B cell (primary cell): ENCODE results near the gene GPT2. TPM values are rescaled to one million over a fixed set of nuclear protein-coding genes. Genes with fewer than 3 reads are reported as not detected.

Source experiments
- ATAC-seq: fragments of 200-7000 bp; cut with Tn5 transposase; one replicate; pipeline ENCODE4 v1.10.0; 2021; ENCODE audit warnings: low read depth, mild to moderate bottlenecking, moderate number of reproducible peaks, moderate library complexity
- CTCF ChIA-PET: fragments of 350-600 bp; sonication (Branson Sonifier 250); formaldehyde crosslinking; loops from one replicate; lab custom pipeline; 2021; ENCODE audit warnings: antibody characterized with exemption, inconsistent platforms; lab: Charles Lee
- POLR2A ChIA-PET: fragments of 350-600 bp; sonication (Branson Sonifier 250); formaldehyde crosslinking; loops from one replicate; lab custom pipeline; 2021; ENCODE audit warnings: antibody characterized with exemption; lab: Charles Lee
- DNase-seq: peaks from one replicate; pipeline ENCODE4 v3.0.0; 2013
- H2AFZ ChIP-seq: 2 replicates; pipeline ENCODE4 v1.6.1; 2012; ENCODE audit warnings: mild to moderate bottlenecking, low read depth, low read length; ENCODE audit not compliant: insufficient read depth, poor library complexity, severe bottlenecking
- H3K27ac ChIP-seq, 2 donors: 1 replicate in 1 of 2; 2 replicates in 1 of 2; pipeline ENCODE4 v1.5.1; 2012 to 2013; ENCODE audit warnings: low read length in 2 of 2, mild to moderate bottlenecking in 2 of 2, moderate library complexity in 1 of 2
- H3K27me3 ChIP-seq, 4 experiments: fragments of 200-600 bp in 1 of 4; sonication (generic) in 1 of 4; replicated peaks in 1 of 4; 1 replicate in 2 of 4; 2 replicates in 2 of 4; pipeline versions ENCODE4 v1.6.1 to v1.7.0; 2013 to 2016; ENCODE audit warnings: low read length in 3 of 4, mild to moderate bottlenecking in 2 of 4, mixed read lengths in 1 of 4, moderate library complexity in 1 of 4; ENCODE audit not compliant: insufficient read depth in 4 of 4, control insufficient read depth in 3 of 4; ENCODE audit errors: control extremely low read depth in 1 of 4
- H3K36me3 ChIP-seq, 2 experiments: replicated peaks in 1 of 2; 1 replicate in 1 of 2; 2 replicates in 1 of 2; pipeline versions ENCODE4 v1.6.1 to v1.7.1; 2013; ENCODE audit warnings: low read length in 1 of 2; ENCODE audit not compliant: insufficient read depth in 2 of 2, control insufficient read depth in 1 of 2; ENCODE audit errors: control extremely low read depth in 1 of 2, extremely low read depth in 1 of 2
- H3K4me1 ChIP-seq, 2 donors: fragments of 200-600 bp in 1 of 2; sonication (generic) in 1 of 2; 1 replicate in 1 of 2; 2 replicates in 1 of 2; pipeline versions ENCODE4 v1.5.1 to v1.6.1; 2013 to 2017; ENCODE audit warnings: low read length in 2 of 2; ENCODE audit not compliant: control insufficient read depth in 2 of 2, insufficient read depth in 2 of 2
- H3K4me2 ChIP-seq: replicated peaks from 2 replicates; pipeline ENCODE3; 2012; ENCODE audit warnings: mild to moderate bottlenecking, low read depth, low read length; ENCODE audit not compliant: poor library complexity, severe bottlenecking
- H3K4me3 ChIP-seq, 5 experiments: fragments of 200-600 bp in 1 of 5; sonication (generic) in 1 of 5; 1 replicate in 3 of 5; 2 replicates in 2 of 5; pipeline versions ENCODE4 v1.5.1 to v1.7.0; 2011 to 2016; ENCODE audit warnings: low read length in 4 of 5, mild to moderate bottlenecking in 4 of 5, low read depth in 2 of 5, control low read depth in 1 of 5, moderate library complexity in 1 of 5; ENCODE audit not compliant: insufficient read depth in 1 of 5; ENCODE audit errors: control extremely low read depth in 1 of 5, extremely low read depth in 1 of 5
- H3K79me2 ChIP-seq: fragments of 200-600 bp; sonication (generic); one replicate; pipeline ENCODE4 v1.6.0; 2016; ENCODE audit warnings: low read length; ENCODE audit not compliant: control insufficient read depth, insufficient read depth
- H3K9ac ChIP-seq: fragments of 200-600 bp; sonication (generic); 2 replicates; pipeline ENCODE4 v1.6.1; 2017; ENCODE audit warnings: mild to moderate bottlenecking, low read length, moderate library complexity
- H3K9me3 ChIP-seq, 3 donors: one replicate each; pipeline versions ENCODE4 v1.6.1 to v1.7.1; 2013; ENCODE audit warnings: low read length in 2 of 3; ENCODE audit not compliant: control insufficient read depth in 2 of 3, insufficient read depth in 1 of 3; ENCODE audit errors: control extremely low read depth in 1 of 3
- H4K20me1 ChIP-seq: 2 replicates; pipeline ENCODE4 v1.6.0; 2012; ENCODE audit warnings: mild to moderate bottlenecking, low read length; ENCODE audit not compliant: insufficient read depth, control insufficient read depth, poor library complexity, severe bottlenecking
- H3K27ac Mint-ChIP-seq: one replicate; pipeline ENCODE4 v1.8.0; 2021; ENCODE audit warnings: mixed read lengths
- H3K27me3 Mint-ChIP-seq: one replicate; pipeline ENCODE4 v1.8.0; 2021; ENCODE audit warnings: mixed read lengths
- H3K4me1 Mint-ChIP-seq: one replicate; pipeline ENCODE4 v1.8.0; 2021; ENCODE audit warnings: mixed read lengths
- H3K4me3 Mint-ChIP-seq: one replicate; pipeline ENCODE4 v1.8.0; 2021; ENCODE audit warnings: mixed read lengths
- H3K9me3 Mint-ChIP-seq: one replicate; pipeline ENCODE4 v1.8.0; 2022; ENCODE audit warnings: mixed read lengths; ENCODE audit not compliant: insufficient read depth
- EZH2 ChIP-seq: IDR thresholded peaks from 2 replicates; pipeline ENCODE4 v1.6.1; 2012; ENCODE audit warnings: borderline replicate concordance, low read depth, mild to moderate bottlenecking, moderate library complexity, low read length; ENCODE audit not compliant: insufficient read depth, poor library complexity, severe bottlenecking
- WGBS: methylation state at CpG from one replicate; pipeline ENCODE4 v1.1.5; 2013; ENCODE audit warnings: missing lambda C conversion rate; ENCODE audit not compliant: insufficient coverage; 5-methylcytosine and 5-hydroxymethylcytosine counted together
- intact Hi-C: fragments of 100-400 bp; cut with micrococcal nuclease; formaldehyde crosslinking; loops from one replicate; pipeline ENCODE4 v1.10.0; 2022
- polyA plus RNA-seq: library from polyadenylated mRNA; depleted of rRNA; stranded (reverse); fragments of >200 nt; gene quantifications from 2 replicates; pipeline ENCODE4 v1.2.3, GENCODE V29; 2012
- total RNA-seq, 2 donors: library from RNA; stranded (reverse); fragments of 120-200 nt in 1 of 2; gene quantifications; 1 replicate in 1 of 2; 2 replicates in 1 of 2; pipeline versions ENCODE4 v1.2.3 to v1.2.4, GENCODE V29; 2013 to 2022
- TF ChIP-seq, protein P1 (sequence below): fragments of 200-600 bp; IDR thresholded peaks from one replicate; pipeline ENCODE4 v1.8.0; 2022; ENCODE audit warnings: antibody characterized with exemption, mild to moderate bottlenecking

The GPT2 gene
- total and polyA plus RNA-seq, 2 donors (not counting 1 experiment from before 2014, with no cell fraction given): 6.8 to 9.9 TPM

DNA sequence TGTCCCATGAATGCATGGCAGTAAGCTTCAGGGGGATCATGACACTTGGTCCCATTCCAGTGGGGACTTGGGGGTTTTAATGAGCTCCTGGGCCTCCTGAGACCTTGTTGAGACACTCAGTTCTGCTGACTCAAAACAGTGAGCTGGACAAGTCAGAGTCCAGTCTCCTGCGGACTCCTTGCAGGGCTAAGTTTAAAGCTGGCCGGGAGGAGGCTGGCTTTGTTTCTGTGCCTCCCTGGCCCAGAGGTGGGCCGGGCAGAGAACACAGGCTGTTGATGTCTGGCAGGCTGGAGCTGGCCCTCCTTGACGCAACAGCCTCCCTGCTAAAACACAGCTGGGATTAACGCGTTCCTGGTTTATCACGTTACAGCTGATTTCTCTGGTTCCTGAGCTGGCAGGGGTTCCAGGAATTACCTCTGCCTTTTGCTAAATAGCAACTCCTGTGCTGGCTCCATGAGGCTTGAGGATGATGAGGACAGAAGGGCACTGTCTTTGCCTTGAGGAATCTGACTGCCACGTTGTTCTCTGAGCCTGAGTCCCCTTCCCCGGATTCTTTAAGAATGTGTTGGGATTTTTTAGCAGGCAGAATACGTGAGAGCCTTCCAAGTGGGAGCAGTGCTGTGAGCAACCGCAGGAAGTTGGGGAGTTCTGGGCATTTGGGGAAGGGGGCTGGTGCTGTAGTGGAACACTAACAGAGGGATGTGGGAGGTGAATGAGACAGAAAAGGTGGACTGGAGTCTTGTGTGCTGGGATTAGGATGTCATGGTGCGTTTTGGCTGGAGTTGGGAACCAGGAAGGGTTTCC lies 2.0 kb downstream of the GPT2 start:
- CTCF ChIA-PET: interaction anchor here (1.0 to 6.1 kb wide), 5 partner anchors 11 to 48 kb away, joined by 3 to 45 read pairs (median 5); no protein-coding TSS in a partner anchor
- H3K4me2 ChIP-seq: no peak overlapping the region
- no peak overlapping the region for H3K27ac Mint-ChIP-seq

More for the DNA sequence above, 2.0 kb downstream of the GPT2 start:
- Mint-ChIP-seq H3K27me3 (no peaks in the 10 kb centered on the region), H3K9me3 (no peaks in the 10 kb centered on the region), H3K4me3 (peak overlapping the region; percentile 89), H3K4me1 (peaks cover 21% of the 10 kb centered on the region)
- no peak overlapping the region for H3K9ac ChIP-seq
- TF ChIP-seq EZH2: no peak
- TF ChIP-seq, protein P1, sequence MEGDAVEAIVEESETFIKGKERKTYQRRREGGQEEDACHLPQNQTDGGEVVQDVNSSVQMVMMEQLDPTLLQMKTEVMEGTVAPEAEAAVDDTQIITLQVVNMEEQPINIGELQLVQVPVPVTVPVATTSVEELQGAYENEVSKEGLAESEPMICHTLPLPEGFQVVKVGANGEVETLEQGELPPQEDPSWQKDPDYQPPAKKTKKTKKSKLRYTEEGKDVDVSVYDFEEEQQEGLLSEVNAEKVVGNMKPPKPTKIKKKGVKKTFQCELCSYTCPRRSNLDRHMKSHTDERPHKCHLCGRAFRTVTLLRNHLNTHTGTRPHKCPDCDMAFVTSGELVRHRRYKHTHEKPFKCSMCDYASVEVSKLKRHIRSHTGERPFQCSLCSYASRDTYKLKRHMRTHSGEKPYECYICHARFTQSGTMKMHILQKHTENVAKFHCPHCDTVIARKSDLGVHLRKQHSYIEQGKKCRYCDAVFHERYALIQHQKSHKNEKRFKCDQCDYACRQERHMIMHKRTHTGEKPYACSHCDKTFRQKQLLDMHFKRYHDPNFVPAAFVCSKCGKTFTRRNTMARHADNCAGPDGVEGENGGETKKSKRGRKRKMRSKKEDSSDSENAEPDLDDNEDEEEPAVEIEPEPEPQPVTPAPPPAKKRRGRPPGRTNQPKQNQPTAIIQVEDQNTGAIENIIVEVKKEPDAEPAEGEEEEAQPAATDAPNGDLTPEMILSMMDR: no peak
- WGBS: 95% methylated on average over 12 of the region's 12 CpGs
- H3K27ac ChIP-seq: no peak overlapping the region
- no peaks in the 10 kb centered on the region for H3K36me3 ChIP-seq
- H3K27me3 ChIP-seq: peaks cover 0 to 5% (median 0%) of the 10 kb centered on the region in 4 experiments
- intact Hi-C loops: loop anchor here (2.0 kb wide), 1 partner anchor 95 kb away; no protein-coding TSS in a partner anchor
- H2AFZ ChIP-seq: no peak overlapping the region
- POLR2A ChIA-PET: interaction anchor here (0.7 kb wide), 1 partner anchor 30 kb away, joined by 4 read pairs; no protein-coding TSS in a partner anchor
- peaks cover 9 to 15% of the 10 kb centered on the region in 2 donors for H3K4me1 ChIP-seq
- DNase-seq: no peak
- no peaks in the 10 kb centered on the region for H3K79me2 ChIP-seq
- H3K9me3 ChIP-seq: no peaks in the 10 kb centered on the region
- no peak for ATAC-seq
- no peaks in the 10 kb centered on the region for H4K20me1 ChIP-seq
- H3K4me3 ChIP-seq: no peak overlapping the region
